Fibroblast of the aortic adventitia (primary cell): ENCODE results near the gene PPP1R9B. TPM values are rescaled to one million over a fixed set of nuclear protein-coding genes. Genes with fewer than 3 reads are reported as not detected.

Experiments
- DNase-seq: peaks from one replicate; pipeline ENCODE4 v3.0.0-alpha.2; 2010; ENCODE audit warnings: low read depth
- H3K4me3 ChIP-seq: 2 replicates; pipeline ENCODE4 v1.5.1; 2011; ENCODE audit warnings: low read depth, mild to moderate bottlenecking, control low read depth, low read length, moderate library complexity
- CTCF ChIP-seq: IDR thresholded peaks from 2 replicates; pipeline ENCODE4 v1.5.1; 2011; ENCODE audit warnings: mild to moderate bottlenecking, low read length, control low read depth, inconsistent platforms; ENCODE audit not compliant: insufficient read depth
- total RNA-seq: library from RNA; depleted of rRNA; stranded (reverse); fragments of >200 nt; gene quantifications from 2 replicates; pipeline ENCODE4 v1.2.3, GENCODE V29; 2012; ENCODE audit warnings: low replicate concordance

PPP1R9B gene
- total RNA-seq, 1 donor, result 59.3 TPM

- TF ChIP-seq CTCF, result no peak
- no peak overlapping the region for H3K4me3 ChIP-seq
- DNase-seq, result no peak
Observed at GRCh38 chr17:50113624-50114320, 36.7 kb downstream of the PPP1R9B start.

- H3K4me3 ChIP-seq, result no peak overlapping the region
- DNase-seq, result no peak
- TF ChIP-seq CTCF, result no peak
Observed at GRCh38 chr17:50112694-50113093, 37.8 kb downstream of the PPP1R9B start.

DNA sequence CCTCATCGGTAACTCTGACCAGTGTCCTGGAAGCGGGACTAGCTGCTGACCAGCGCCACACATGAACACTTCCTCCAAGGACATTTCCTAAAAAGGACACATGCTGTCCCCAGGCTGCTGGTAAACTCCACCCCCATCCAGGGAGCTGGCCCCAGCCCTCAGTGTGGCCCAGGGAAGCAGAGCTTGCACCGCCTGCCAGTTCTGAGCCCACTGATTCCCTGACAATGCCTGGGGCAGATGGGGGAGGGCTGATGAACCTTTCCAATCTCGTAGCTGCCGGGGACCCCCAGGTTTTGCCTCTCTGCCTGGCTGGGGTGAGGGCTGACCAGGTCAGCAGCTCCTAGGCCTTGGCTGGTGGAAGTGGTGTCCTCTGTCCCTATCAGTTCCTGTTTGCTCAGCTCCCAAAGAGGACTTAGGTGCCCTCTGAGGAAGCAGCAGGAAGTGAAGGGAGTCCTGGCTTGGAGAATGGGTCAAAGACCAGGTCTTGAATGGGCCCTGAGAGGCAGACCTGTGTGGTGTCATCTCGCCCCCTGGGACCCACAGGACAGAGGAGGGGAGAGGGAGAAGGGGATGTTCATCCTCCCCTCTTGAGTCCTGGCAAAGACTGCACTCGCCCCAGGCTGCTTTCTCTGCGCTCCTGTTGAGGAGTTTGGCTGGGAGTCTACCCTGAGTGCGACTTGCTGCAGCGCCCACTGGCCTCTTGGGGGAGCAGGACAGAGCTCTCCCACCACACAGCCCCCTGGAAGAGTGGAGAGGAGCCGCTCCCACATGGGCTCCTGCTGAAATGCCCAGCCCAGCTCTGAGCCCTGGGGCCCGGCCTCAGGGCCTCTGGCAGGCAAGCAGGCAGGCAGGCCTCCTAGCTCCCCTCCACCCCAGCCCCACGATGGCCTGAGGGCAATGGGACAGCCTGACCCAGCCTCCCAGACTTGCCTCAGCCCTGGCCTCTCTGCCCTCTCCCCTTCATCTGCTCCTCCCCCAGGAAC is 38.5 kb downstream of the PPP1R9B start:
- no peak for TF ChIP-seq CTCF
- no peak overlapping the region for H3K4me3 ChIP-seq
- no peak for DNase-seq

DNA sequence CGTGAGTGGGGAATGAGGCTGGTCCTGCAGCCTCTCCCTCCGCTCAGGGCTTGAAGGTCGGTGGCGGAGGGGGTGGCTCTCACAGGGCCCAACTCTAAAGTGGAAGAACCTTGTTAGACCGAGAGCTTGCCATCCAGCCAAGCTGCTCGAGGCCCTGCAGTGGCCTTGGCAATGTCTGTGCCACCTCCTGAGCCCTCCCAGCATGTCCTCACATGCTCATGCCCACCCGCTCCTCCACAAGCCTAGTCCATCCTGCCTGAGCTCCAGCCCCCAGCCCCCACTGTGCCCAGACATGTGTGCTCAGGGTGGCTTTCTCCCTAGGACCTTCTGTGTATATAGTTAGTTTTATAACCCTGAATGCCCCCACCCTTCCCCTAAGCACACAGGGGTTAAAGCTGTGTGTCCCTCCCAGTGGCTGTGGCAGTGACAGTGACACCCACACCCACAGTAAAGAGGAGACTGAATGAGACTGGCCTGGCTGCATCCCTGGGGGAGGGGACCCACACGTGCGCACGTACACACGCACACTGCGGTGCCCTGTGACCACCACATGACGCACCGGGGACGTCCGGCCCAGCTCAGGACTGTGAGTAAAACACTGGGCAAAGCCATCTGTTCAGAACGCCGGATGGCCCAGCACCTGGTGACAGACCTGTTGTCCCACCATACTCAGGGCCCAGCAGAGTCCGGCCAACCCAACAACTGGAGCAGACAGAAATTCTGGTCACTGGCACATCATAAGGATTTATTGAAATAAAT is 39.7 kb downstream of the PPP1R9B start:
- TF ChIP-seq CTCF, result no peak
- no peak for DNase-seq
- H3K4me3 ChIP-seq, result no peak overlapping the region

DNA sequence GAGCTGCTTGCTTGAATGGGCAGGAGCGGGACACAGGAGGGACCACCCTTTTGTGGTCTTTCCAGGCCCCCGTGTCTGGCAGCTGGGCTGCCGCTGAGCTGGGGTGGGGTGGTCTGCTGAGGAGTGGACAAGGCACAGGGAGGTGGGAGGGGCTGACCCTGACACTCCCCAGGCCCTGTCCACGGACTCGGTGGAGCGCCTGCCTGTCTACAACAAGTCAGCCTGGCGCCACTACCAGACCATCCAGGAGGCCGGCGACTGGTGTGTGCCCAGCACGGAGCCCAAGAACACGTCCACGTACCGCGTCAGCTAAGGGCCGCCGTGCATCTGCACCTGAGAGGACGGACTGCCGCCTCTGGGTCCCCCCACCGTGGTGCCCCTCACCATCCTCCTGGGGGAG is 40.7 kb downstream of the PPP1R9B start:
- no peak for DNase-seq
- no peak for TF ChIP-seq CTCF
- no peak overlapping the region for H3K4me3 ChIP-seq

DNA sequence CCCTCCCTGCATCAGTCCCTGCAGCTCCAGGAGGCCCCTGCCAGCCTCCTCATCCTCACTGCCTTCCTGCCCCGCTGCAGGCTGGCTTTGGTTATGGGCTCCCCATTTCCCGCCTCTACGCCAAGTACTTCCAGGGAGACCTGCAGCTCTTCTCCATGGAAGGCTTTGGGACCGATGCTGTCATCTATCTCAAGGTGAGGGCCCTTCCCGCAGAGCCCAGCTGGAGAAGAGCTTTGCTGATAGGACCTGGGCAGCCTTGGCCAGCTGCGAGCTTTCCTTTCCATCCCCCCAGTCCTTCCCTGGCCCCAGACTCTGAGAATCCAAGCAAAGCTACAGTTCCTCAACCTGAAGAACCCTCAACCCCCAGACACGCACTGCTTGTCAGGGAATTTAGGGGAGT is 41.3 kb downstream of the PPP1R9B start:
- DNase-seq, result no peak

More for the DNA sequence above, 41.3 kb downstream of the PPP1R9B start:
- no peak overlapping the region for H3K4me3 ChIP-seq
- TF ChIP-seq CTCF, result no peak
